ENCODE measurements around the gene CD74. TPM values are rescaled to one million over a fixed set of nuclear protein-coding genes. Genes with fewer than 3 reads are reported as not detected.

The CD74 gene
- total RNA-seq, 4 donors from 2014 or later: 91.0 to 1,037 (median 261) TPM

DNA sequence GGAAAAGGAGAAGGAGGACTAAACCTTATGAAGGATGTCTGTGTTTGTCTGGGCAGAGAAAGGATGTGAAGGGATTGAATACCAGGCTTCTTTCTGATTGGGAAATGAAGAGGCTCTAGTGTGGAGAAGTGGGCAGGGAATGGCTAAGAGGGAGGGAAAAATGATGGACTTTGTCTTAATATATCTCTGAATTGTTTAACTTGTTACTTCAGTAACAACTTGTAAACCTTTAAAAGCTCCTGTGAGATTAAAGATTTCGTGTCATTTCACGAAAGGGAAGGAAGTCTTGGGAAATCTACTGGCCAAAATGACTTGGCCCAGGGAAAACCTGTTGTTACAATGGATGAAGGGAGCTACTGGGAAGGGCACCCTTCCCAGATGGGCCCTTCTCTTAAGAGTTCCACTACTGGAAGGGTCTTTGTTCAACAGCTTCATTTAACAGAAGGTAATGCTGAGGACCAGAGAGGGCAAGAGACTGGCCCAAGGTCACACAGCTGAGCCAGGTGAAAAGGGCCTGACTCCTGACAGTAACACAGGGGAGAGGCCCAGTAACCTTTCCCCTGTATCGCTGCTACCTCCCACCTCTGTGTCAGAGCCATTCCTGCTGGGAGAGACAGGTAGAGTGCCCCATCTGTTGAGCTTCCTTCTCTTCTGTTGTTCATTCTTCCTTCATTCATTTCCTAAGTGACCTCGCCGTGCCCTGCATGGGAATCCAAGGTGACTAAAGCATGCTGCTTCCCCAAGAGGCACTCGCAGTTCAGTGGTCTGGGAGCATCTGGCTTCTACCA is 60.3 kb downstream of the CD74 start:
- no peaks in the 10 kb centered on the region for H3K27me3 ChIP-seq
- intact Hi-C loops (cut with DNase I): loop anchor here (10.0 kb wide), 1 partner anchor 78 kb away; no protein-coding TSS in a partner anchor
- WGBS, 2 donors: 81 to 82% methylated on average over 6 of the region's 6 CpGs
- DNase-seq: no peak
- TF ChIP-seq, protein P1, sequence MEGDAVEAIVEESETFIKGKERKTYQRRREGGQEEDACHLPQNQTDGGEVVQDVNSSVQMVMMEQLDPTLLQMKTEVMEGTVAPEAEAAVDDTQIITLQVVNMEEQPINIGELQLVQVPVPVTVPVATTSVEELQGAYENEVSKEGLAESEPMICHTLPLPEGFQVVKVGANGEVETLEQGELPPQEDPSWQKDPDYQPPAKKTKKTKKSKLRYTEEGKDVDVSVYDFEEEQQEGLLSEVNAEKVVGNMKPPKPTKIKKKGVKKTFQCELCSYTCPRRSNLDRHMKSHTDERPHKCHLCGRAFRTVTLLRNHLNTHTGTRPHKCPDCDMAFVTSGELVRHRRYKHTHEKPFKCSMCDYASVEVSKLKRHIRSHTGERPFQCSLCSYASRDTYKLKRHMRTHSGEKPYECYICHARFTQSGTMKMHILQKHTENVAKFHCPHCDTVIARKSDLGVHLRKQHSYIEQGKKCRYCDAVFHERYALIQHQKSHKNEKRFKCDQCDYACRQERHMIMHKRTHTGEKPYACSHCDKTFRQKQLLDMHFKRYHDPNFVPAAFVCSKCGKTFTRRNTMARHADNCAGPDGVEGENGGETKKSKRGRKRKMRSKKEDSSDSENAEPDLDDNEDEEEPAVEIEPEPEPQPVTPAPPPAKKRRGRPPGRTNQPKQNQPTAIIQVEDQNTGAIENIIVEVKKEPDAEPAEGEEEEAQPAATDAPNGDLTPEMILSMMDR (IDR thresholded peaks at IDR 0.05): no peak
- no peak for TF ChIP-seq POLR2A (IDR thresholded peaks at IDR 0.05)
- H3K4me3 ChIP-seq: no peak overlapping the region
- H3K4me1 ChIP-seq: peaks cover 3 to 16% (median 4%) of the 10 kb centered on the region in 3 donors
- H3K27ac ChIP-seq: no peak overlapping the region
- H3K9me3 ChIP-seq: no peaks in the 10 kb centered on the region
- H3K36me3 ChIP-seq: no peaks in the 10 kb centered on the region

Other genes with a start within 250 kb of the CD74 start
- gene CDX1, start 246.1 kb downstream of the CD74 start, total RNA-seq: not detected
- not detected for gene SLC6A7, start 222.8 kb downstream of the CD74 start, total RNA-seq
- gene CAMK2A, start 123.1 kb downstream of the CD74 start, total RNA-seq: under 1 TPM in 1 of 4 donors, not detected in 3; 0.04 TPM
- 1 to 10 TPM; 2.1 to 7.2 (median 5.1) TPM for gene ARSI, start 110.0 kb downstream of the CD74 start, total RNA-seq
- 10 to 100 TPM; 18.2 to 41.4 (median 24.8) TPM for gene TCOF1, start 55.2 kb downstream of the CD74 start, total RNA-seq
- gene RPS14, start 36.8 kb upstream of the CD74 start, total RNA-seq: 1,000 to 10,000 TPM; 1,098 to 4,026 (median 2,484) TPM
- 100 to 1,000 TPM in 3 of 4 donors, 10 to 100 TPM in 1; 76.5 to 205 (median 118) TPM for gene NDST1, start 95.2 kb upstream of the CD74 start, total RNA-seq
- 1 to 10 TPM; 2.5 to 8.8 (median 5.6) TPM for gene SYNPO, start 227.8 kb upstream of the CD74 start, total RNA-seq
- under 1 TPM in 1 of 4 donors, not detected in 3; under 0.01 TPM for gene MYOZ3, start 248.3 kb upstream of the CD74 start, total RNA-seq

Data from esophagus squamous epithelium (tissue), 5 donors.